DMS 273 (cell line): ENCODE data around the gene CAMK2N1.
"Not testable (repeated sequence)": the region's sequence is repeated elsewhere in the genome, so short reads cannot be mapped to it uniquely, and the experiment has no call there.

Experiments
- DNase-seq: peaks from one replicate; lab custom pipeline; 2025; ENCODE audit not compliant: unreplicated experiment; lab: John Stamatoyannopoulos, UW

CAMK2N1 gene

DNA sequence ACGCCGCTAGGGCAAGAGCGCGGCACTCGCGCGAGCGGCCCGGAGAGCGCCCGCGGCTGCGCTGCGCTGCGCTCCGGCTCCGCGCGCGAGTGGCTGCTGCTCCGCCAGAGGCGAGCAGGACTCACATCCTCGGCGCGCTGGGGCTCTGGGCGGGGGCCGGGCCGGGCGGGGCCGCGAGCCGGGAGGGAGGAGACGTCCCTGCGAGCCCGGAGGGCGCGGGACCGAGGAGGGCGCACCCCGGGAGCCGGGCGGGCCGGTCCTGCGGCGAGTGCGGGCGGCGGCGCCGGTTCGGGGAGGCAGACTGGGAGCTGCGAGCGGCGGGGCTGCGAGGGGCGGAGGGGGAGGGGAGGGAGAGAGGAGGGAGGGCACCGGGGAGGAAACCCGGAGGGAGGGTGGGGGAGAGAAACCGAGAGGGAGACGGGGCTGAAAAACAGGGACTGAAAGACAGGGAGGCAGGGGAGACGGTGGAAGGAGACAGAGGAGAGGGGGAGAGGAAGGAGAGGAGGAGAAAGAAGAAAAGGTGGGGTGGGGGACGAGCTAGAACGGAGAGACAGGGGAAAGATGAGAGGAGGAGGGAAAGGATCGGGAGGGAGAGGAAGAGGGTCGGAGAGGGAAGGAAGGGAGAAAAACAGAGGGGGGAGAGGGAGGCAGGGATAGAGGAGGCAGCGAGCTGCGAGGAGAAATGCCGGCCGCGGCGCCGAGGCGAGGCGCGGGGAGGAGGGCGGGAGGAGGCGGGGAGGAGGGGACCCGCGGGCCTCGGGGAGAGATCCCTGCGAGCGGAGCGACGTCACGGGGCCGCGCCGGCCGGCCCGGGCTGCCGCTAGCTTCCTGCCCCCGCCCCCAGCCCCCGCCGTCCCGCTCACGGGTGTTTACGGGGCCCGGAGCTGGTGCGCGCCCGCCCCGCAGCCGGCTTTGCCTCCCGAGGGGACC, at the start of gene CAMK2N1:
CAMK2N1 (minus strand) TSS at position 684 of the 930 bp plus-strand sequence. CDS start 831 bp downstream, outside the sequence.
- DNase-seq, result peak; percentile 82

- no peak for DNase-seq
Observed at GRCh38 chr1:20534659-20535417, 48.8 kb upstream of the CAMK2N1 start.

DNA sequence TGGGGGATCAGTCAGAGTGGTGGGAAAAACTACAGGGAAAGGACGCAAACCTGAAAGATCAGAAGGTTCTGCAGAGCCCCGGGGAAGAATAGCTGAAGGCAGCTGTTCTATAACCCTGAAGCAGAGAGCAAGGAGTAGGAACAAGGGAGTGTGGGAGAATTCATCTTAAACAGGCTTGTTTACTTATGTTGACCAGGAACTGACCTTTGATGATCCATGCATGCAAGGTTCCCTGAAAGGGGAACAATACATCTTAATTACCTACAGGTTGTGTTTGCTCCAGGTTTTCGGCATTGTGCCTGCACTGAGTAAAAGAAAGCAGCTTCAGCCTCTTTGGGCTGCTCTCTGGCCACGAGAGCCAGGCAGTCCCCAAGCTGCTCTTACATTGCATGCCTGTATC, 47.6 kb upstream of the CAMK2N1 start:
- no peak for DNase-seq

DNA sequence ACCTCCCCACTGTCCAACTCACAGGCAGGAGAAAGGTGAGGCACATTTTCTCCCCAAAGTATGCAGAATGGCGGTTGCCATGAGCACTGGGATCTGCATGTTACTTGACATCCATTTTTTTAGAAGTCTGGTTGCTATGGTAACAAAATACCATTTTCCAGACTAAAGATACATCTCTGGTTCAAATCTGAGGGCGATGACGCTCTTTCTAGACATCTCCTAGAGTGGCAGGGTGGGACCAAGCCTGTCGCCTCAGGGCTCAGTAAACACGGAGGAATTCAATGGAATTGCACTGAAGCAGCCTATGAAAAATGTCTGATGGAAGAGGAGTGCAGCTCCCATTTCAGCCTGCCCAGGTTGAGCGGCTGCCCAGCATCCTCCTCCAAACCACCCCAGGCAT, 44.9 kb upstream of the CAMK2N1 start:
- no peak for DNase-seq

DNA sequence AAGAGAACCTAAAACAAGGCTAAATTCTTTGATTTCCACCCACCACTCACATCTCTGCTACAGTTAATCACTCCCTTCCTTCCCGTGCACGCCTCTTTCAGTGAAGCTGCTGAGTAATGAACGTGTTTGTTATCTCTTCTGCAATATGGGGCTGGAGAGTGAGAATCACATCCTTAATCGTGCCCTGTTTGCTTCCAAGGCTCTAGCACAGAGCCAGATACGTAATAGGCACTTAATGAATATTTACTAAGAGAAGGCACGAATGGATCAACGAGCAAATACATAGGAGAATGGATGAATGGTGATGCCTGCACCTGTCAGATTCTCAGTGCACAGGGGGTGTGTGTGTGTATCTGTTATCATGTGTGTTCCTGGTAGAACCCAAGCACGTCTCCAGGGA, 44.3 kb upstream of the CAMK2N1 start:
- DNase-seq, result no peak

DNA sequence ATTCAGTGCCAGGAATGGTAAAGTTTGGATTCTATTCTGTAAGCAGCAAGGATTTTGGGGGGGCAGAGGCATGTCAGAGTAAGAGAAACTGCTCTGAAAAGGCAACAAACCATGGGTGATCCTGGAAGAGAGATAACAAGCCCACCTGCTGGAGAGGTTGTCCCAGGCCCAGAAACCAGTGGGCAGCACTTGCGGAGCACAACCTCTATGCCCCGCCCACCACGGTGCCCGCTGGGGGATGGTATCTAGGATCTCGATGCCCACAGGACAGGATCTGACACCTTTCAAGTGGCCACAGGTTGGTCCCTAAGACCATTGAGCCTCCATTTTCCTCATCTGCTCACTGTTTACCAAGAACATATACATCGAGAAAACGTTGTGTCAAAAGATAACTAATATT, 42.2 kb upstream of the CAMK2N1 start:
- DNase-seq, result no peak

- DNase-seq, result no peak
Observed at GRCh38 chr1:20526267-20526666, 40.3 kb upstream of the CAMK2N1 start.

- peak; percentile 93 for DNase-seq
Observed at GRCh38 chr1:20521960-20522861, 36.2 kb upstream of the CAMK2N1 start.

DNA sequence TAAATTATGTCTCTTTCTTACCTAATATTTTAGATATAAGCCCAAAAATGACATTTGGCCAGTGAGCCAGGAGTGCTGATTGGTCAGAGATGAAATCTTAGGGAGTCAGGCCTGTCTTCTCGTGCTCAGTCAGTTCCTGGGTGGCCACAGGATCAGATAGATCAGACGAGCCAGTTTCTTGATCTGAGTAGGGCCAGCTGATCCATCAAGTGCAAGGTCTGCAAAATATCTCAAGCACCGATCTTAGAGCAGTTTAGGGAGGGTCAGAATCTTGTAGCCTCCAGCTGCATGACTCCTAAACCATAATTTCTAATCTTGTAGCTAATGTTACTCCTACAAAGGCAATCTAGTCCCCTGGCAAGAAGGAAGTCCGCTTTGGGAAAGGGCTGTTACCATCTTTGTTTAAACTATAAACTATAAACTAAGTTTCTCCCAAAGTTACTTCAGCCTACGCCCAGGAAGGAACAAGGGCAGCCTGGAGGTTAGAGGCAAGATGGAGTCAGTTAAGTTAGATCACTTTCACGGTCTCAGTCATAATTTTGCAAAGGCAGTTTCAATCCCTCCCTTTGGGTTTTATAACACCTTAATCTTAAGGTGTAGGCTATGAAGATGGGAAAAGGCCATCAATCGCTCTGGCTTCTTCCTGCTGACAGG, 33.7 kb upstream of the CAMK2N1 start:
- DNase-seq, result not testable (repeated sequence)

GRCh38 chr1:20511518-20512428, 25.8 kb upstream of the CAMK2N1 start:
- no peak for DNase-seq

DNA sequence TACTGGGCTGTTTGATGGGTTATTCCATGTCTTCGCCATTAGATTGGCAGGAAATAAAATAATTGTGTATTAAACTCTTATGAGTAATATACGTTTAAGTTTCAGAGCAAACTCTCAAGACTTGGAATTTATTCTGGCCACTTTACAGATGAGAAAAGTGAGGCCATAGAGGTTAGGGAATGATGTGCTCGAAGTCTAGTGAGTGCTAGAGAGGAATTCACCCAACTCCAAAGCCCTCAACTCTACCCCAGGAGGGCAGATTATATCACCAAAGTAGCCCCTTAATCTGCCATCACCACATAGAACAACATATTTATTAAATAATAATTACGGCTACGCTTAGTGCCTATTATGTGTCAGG, 22.4 kb upstream of the CAMK2N1 start:
- no peak for DNase-seq

DNA sequence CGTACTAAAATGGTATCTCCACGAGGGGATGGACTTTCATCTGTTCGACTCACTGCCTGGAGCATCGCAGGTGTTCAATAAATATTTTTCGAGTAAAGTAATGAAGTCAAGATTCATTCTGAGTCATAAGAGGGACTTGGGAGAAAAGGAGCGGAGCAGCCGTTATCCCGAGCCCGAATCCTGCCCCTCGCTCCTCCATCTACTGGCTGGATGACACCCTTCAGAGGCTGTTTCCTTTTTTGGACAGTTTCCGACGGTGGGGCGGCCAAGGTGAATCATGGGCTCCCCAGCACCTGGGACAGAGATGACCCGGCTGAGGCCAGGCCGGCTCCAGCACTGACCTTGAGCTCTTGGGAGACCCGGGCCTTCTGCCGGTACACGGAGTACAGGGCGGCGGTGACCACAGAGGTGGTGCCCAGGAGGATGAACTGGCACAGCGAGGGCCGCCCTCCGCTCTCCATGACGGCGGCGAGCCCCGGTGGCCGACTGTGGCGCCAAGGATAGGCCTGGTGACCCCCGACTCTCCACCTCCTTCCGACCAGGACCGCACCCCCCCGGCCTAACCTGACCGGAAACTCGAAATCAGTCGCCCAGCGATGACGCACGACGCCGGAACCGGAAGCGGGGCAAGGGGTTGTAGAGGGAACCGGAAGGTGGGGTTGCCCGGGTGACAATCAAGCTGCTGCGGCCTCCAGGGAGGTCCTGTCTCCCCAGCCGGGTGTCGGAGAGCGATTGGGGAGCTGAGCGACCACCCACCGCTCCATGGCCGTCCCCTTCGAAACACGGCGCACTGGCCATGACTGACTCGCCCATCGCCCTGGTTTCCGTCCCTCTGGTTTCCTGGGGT, 21.8 kb upstream of the CAMK2N1 start, which contains the start of gene MUL1:
MUL1 (minus strand) TSS at position 588 of the 847 bp plus-strand sequence; CDS start at position 461, 127 bp downstream.
- peak; percentile 96 for DNase-seq

- DNase-seq, result peak; percentile 66
Observed at GRCh38 chr1:20507248-20507563, 21.2 kb upstream of the CAMK2N1 start.

DNA sequence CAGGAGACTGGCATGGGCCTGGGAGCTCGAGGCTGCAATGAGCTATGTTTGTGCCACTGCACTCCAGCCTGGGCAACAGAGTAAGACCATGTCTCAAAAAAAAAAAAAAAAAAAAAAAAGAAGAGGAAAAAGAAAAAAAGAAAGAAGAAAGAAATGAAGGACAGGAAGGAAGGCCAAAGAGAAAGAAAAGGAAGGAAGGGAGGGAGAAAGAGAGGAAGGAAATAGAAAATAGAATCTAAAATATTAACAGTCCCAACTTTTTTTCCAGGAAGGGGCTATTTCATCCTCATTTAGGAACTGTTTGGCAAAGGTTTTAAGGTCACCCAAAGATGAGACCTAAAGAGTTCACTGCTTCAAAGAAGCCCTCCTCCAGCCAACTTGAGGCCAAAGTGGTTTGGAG, 19.5 kb upstream of the CAMK2N1 start:
- no peak for DNase-seq

DNA sequence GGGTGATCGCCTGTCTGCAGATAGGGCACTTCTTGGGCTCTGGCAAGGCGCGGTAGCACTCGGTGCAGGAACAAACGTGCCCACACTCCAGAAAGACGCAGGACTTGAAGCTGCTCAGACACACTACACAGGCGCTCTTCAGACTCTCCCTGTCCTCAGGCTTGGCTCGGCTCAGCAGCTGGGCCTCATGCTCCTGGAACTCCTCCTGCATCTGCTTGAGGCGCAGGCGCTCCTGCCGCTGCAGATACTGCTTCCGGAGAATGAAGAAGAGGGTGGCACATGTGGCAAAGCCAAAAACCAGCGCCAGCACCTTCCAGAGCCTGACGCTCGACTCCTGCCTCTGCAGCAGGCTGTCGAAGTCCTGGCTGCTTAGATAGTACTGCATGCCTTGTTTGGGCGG, 14.7 kb upstream of the CAMK2N1 start:
- no peak for DNase-seq

- DNase-seq, result no peak
Observed at GRCh38 chr1:20499718-20500117, 13.7 kb upstream of the CAMK2N1 start.

DNA sequence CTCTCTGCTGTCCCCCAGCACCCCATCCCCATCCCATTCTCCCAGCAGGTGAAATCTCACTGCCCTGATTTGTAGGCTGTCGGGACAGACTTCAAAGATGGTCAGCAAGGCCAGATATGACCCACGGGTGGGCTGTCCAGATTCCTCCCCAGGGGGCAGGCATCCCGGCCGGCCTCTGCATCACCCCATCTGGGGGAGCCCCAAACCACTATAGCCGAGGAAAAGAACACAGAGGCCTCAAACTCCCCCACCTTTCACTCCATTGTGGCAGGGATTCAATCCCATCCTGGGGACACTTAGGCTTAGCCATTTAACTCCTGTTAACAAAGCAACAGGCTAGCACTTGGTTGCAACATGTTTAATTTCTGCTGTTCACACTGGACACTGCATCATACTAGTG, 13.1 kb upstream of the CAMK2N1 start:
- DNase-seq, result no peak

GRCh38 chr1:20498116-20498515, 12.1 kb upstream of the CAMK2N1 start:
- DNase-seq, result no peak

DNA sequence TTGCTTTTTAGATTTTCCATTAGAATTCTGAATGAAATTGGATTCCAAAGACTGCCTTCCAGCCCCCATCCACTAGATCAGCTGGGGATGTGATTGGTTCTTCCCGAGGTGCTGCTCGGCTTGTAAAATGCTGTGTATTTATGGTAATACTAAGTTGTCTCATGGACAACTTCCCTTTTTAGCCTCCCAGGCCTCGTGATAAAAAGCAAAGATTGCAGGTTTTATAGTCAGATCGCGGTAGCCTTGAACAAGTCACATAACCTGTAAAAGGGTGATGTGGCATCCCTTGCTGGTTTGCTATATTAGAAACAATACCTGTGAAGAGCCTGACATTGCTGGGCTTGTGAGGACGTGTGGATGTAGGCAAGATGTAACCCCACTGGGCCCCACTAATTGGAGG, 11.5 kb upstream of the CAMK2N1 start:
- DNase-seq, result no peak
